Measurements from ENCODE around the gene C1orf216. TPM values are rescaled to one million over a fixed set of nuclear protein-coding genes. Genes with fewer than 3 reads are reported as not detected.
"Not testable (repeated sequence)": the region's sequence is repeated elsewhere in the genome, so short reads cannot be mapped to it uniquely, and the experiment has no call there.

Gene C1orf216
- polyA plus RNA-seq, 1 experiment, result 18.6 TPM

DNA sequence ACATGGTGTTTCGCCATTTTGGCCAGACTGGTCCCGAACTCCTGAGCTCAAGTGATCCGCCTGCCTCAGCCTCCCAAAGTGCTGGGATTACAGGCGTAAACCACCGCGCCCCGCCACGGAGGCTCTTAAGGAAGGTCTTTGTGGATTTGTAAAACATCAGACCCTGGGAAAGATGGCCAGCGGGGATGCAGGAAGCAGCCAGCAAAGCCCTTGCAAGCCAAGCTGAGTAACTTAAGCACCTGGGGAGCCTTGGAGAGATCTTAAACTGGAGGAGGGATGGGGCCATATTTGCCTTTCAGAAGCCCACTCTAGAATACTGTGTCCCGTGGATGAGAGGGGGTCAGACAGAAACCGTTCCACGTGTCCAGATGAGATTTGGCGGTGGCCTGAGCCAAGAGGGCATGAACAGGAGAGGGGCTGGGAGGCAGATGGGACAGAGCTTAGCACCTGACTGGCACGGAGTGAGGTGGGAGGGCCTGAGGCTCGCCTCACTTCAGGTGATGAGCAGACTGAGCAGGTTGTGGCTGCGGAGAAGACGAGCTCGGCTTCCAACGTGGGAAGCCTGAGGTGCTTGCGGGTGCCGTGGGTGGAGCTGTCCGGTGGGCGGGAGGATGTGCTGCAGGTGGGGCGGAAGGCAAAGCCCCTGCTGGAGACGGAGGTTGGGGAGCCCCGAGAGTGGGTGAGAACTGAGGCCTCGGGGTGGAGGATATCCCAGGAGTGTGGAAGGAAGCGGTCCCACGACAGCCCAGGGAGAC lies 11.7 kb downstream of the C1orf216 start:
- Histone ChIP-seq H3K4me3 (ENCODE audit: low read depth, low read length) (no peak overlapping the region), H3K36me3 (ENCODE audit: control insufficient read depth, insufficient read depth, low read length) (no peaks in the 10 kb centered on the region), H3K27me3 (ENCODE audit: control insufficient read depth, insufficient read depth, low read length) (peaks cover 8% of the 10 kb centered on the region)
- ChIA-PET CTCF (interaction anchor here (0.9 to 2.0 kb wide), 5 partner anchors 9 to 138 kb away, joined by 3 to 15 read pairs (median 4); no protein-coding TSS in a partner anchor), POLR2A (no interaction called here)
- no peak for DNase-seq (ENCODE audit: low read depth)
- TF ChIP-seq, protein P1, sequence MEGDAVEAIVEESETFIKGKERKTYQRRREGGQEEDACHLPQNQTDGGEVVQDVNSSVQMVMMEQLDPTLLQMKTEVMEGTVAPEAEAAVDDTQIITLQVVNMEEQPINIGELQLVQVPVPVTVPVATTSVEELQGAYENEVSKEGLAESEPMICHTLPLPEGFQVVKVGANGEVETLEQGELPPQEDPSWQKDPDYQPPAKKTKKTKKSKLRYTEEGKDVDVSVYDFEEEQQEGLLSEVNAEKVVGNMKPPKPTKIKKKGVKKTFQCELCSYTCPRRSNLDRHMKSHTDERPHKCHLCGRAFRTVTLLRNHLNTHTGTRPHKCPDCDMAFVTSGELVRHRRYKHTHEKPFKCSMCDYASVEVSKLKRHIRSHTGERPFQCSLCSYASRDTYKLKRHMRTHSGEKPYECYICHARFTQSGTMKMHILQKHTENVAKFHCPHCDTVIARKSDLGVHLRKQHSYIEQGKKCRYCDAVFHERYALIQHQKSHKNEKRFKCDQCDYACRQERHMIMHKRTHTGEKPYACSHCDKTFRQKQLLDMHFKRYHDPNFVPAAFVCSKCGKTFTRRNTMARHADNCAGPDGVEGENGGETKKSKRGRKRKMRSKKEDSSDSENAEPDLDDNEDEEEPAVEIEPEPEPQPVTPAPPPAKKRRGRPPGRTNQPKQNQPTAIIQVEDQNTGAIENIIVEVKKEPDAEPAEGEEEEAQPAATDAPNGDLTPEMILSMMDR (IDR thresholded peaks at IDR 0.05; ENCODE audit: insufficient read depth, low read depth, low read length), result no peak

DNA sequence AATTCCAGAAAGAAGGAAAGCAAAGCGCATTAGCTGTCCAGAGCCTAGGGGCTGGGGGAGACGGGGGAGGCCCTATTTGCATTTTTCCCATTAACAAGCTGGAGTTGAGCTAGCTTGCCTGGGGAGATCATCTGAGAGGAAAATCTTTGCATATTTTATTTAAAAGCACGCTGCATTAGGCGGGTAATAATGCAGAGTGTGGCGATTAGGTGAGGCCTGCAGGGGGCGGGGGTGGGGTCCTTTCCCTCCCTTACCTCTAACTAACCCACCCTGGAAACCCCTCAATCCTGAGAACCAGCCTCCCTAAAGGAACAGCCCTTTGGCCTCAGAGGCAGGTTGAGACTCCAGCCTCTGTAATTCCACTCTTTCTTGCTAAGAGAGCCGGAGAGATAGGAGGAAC lies 16.2 kb downstream of the C1orf216 start:
- ChIA-PET CTCF (interaction anchor here (1.5 to 2.3 kb wide), 2 partner anchors 13 to 45 kb away, joined by 3 to 10 read pairs; no protein-coding TSS in a partner anchor), POLR2A (no interaction called here)
- Histone ChIP-seq H3K27me3 (ENCODE audit: control insufficient read depth, insufficient read depth, low read length) (peaks cover 23% of the 10 kb centered on the region), H3K36me3 (ENCODE audit: control insufficient read depth, insufficient read depth, low read length) (no peaks in the 10 kb centered on the region), H3K4me3 (ENCODE audit: low read depth, low read length) (no peak overlapping the region)
- TF ChIP-seq, protein P1 (IDR thresholded peaks at IDR 0.05; ENCODE audit: insufficient read depth, low read depth, low read length), result no peak
- DNase-seq (ENCODE audit: low read depth), result no peak

DNA sequence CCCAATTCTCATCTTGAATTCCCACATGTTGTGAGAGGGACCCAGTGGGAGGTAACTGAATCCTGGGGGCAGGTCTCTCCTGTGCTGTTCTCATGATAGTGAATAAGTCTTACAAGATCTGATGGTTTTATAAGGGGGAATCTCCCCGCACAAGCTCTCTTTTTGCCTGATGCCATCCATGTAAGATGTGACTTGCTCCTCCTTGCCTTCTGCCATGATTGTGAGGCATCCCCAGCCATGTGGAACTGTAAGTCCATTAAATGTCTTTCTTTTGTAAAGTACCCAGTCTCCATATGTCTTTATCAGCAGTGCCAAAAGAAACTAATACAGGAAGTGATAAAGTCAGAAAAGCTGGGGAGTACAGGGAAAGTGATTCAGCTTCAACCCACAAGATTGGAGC lies 19.5 kb downstream of the C1orf216 start:
- CTCF ChIA-PET, result interaction anchor here (1.0 to 1.7 kb wide), 2 partner anchors 9 to 16 kb away, joined by 3 to 9 read pairs; no protein-coding TSS in a partner anchor
- H3K27me3 ChIP-seq (ENCODE audit: control insufficient read depth, insufficient read depth, low read length), result peaks cover 26% of the 10 kb centered on the region
- H3K4me3 ChIP-seq (ENCODE audit: low read depth, low read length); H3K36me3 ChIP-seq (ENCODE audit: control insufficient read depth, insufficient read depth, low read length); POLR2A ChIA-PET; DNase-seq (ENCODE audit: low read depth): not testable (repeated sequence)

DNA sequence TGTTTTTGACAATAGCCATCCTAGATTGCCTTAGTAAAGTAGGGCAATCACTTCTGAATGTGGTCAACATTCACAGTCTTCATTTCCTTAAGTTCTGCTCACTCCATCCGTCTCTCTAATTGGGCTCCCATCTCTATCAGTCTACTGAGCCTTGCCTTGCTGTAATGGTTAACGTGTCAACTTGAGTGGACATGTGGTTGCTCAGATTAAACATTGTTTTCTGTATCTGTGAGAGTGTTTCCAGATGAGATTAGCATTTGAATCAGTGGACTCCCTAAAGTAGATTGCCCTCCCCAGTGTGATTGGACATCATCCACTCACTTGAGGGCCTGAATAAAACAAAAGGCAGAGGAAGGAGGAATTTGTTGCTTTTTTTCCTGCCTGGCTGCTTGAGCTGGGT lies 26.4 kb downstream of the C1orf216 start:
- H3K27me3 ChIP-seq (ENCODE audit: control insufficient read depth, insufficient read depth, low read length), result peaks cover 10% of the 10 kb centered on the region
- POLR2A ChIA-PET, result no interaction called here
- CTCF ChIA-PET, result interaction anchor here (0.7 to 2.8 kb wide), 2 partner anchors 20 to 22 kb away, joined by 3 to 15 read pairs; no protein-coding TSS in a partner anchor
- no peaks in the 10 kb centered on the region for H3K36me3 ChIP-seq (ENCODE audit: control insufficient read depth, insufficient read depth, low read length)
- no peak for DNase-seq (ENCODE audit: low read depth)
- TF ChIP-seq, protein P1 (IDR thresholded peaks at IDR 0.05; ENCODE audit: insufficient read depth, low read depth, low read length), result no peak
- no peak overlapping the region for H3K4me3 ChIP-seq (ENCODE audit: low read depth, low read length)

DNA sequence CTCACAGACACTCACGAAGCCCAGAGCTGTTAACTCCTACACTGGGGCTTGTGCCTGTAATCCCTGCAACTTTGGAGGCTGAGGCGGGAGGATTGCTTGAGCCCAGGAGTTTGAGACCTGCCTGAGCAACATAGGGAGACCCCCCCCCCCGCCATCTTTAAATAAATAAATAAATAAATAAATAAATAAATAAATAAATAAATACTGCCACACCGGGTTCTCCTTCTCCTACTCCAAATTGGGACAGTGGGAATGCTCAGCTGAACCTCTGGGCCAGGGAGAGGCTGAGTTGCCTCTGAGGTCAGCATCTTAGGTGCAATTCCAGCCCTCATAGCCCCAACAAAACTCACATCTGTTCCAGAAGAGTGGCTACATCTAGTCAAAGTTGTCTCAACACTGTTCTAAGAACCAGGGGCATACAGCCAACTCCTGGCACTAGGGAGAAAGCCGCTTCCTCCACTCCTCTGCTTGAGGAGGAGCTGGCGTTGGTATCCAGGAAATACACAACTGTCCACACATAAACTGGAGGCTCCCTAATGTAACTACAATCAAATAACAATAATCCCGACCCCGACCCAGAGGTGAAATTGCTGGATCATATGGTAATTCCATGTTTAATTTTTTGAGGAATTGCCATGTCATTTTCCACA lies 27.0 kb downstream of the C1orf216 start:
- Histone ChIP-seq H3K27me3 (ENCODE audit: control insufficient read depth, insufficient read depth, low read length) (peaks cover 10% of the 10 kb centered on the region), H3K36me3 (ENCODE audit: control insufficient read depth, insufficient read depth, low read length) (no peaks in the 10 kb centered on the region), H3K4me3 (ENCODE audit: low read depth, low read length) (no peak overlapping the region)
- CTCF ChIA-PET, result interaction anchor here (2.8 kb wide), 1 partner anchor 23 kb away, joined by 15 read pairs; no protein-coding TSS in a partner anchor
- POLR2A ChIA-PET, result no interaction called here
- DNase-seq (ENCODE audit: low read depth), result no peak
- TF ChIP-seq, protein P1 (IDR thresholded peaks at IDR 0.05; ENCODE audit: insufficient read depth, low read depth, low read length), result no peak

Measured in BJ (cell line).